NCI-H2196 (cell line): ENCODE data around the gene FITM2.
"Not testable (repeated sequence)": the region's sequence is repeated elsewhere in the genome, so short reads cannot be mapped to it uniquely, and the experiment has no call there.

ENCODE experiments used
- DNase-seq: peaks from one replicate; lab custom pipeline; 2025; ENCODE audit not compliant: unreplicated experiment; lab: John Stamatoyannopoulos, UW

Gene FITM2, protein sequence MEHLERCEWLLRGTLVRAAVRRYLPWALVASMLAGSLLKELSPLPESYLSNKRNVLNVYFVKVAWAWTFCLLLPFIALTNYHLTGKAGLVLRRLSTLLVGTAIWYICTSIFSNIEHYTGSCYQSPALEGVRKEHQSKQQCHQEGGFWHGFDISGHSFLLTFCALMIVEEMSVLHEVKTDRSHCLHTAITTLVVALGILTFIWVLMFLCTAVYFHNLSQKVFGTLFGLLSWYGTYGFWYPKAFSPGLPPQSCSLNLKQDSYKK

GRCh38 chr20:44310664-44311639, at the start of gene FITM2:
Gene FITM2, minus strand, starts transcription at chr20:44311202. Its CDS starts 54 bp downstream, at chr20:44311148.
- peak; percentile 97 for DNase-seq

DNA sequence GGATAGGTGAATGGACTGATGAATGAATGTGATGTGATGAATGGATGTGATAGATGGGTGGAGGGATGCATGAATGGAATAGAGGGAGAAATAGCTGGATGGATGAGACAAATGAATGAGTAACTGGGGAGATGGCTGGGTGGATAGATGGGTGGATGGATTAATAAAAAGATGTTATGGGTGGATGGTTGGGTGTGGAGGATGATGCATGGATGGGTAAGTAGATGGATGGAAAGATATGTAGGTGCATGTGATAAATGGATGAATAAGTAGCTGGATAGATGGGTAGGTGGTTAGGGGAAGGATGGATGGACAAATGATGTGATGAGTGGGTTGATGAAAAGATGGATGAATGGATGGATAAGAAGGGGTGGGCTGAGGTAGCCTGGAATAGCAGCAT, 49.2 kb upstream of the FITM2 start:
- no peak for DNase-seq

DNA sequence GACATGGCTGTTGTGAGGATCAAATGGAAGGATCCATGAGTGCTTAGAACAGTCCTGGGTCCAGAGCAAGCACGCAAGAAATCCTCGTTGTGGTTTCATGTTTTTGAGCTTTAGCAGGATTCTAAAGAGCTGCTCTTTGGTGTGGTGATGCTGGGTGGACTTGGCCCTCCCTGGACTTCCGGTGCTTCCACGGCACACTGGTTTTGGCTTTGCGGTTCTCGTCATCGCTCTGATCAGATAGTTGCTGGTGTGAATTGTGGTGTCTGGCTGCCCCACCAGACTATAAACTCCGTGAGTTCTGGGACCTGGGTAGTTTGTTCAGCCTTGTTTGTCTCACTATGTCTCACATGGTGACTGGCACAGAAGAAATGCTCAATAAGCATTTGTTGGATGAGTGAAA, 47.8 kb upstream of the FITM2 start:
- no peak for DNase-seq

DNA sequence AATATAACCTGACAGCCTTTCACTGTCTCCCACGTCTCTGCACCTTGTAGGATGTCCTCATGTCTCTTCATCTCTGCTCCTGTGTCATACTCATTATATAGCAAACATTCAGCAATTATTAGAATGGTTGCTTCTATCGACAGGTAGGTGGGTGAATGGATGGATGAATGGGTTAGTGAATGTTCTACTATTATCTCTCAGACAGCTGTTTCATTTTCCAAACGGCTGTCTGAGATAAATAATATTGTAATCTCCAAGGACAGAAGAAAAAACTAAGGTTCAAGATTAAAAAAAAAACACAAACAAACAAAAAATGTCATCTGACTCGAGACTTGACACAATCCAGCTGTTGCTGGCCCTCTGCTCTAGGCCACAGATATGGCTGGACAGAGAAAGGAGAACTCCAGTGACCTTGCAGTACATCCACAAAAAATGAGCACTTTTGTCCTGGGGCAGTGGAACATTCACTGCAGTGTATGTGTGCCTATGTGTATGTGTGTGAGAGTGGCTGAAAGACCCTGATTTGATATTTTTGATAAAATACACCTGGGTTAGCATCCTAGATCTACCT, 46.6 kb upstream of the FITM2 start:
- DNase-seq = no peak

DNA sequence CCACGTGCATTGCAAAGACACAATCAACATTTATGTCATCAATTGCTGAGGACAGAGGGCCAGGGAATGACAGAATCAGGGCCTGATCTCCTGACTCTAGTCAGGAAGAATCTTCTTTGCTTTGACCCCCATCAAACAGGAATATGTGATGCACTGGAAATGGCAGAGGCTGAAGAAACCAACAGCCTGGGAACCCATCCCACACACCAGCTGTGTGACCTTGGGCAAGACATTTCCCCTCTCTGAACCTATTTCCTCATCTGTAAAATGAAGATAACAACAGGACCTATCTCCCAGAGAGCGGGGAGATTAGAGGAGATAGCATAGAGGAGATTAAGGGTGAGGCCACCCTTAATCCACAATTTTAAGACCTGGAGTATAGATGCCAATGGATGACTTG, 46.0 kb upstream of the FITM2 start:
- no peak for DNase-seq

GRCh38 chr20:44356353-44356723, 45.3 kb upstream of the FITM2 start:
- no peak for DNase-seq

GRCh38 chr20:44355498-44356352, 44.7 kb upstream of the FITM2 start, which contains the start of gene HNF4A:
Gene HNF4A, plus strand, starts transcription at chr20:44355699. Its CDS starts 106 bp downstream, at chr20:44355805.
- DNase-seq = no peak

- DNase-seq = no peak
Measured at GRCh38 chr20:44354979-44355497, 44.0 kb upstream of the FITM2 start.

- DNase-seq = no peak
Measured at GRCh38 chr20:44350567-44350966, 39.6 kb upstream of the FITM2 start.

GRCh38 chr20:44349349-44349748, 38.3 kb upstream of the FITM2 start:
- DNase-seq = no peak

- DNase-seq = no peak
Measured at GRCh38 chr20:44348168-44348659, 37.2 kb upstream of the FITM2 start.

GRCh38 chr20:44345941-44346340, 34.9 kb upstream of the FITM2 start:
- not testable (repeated sequence) for DNase-seq

DNA sequence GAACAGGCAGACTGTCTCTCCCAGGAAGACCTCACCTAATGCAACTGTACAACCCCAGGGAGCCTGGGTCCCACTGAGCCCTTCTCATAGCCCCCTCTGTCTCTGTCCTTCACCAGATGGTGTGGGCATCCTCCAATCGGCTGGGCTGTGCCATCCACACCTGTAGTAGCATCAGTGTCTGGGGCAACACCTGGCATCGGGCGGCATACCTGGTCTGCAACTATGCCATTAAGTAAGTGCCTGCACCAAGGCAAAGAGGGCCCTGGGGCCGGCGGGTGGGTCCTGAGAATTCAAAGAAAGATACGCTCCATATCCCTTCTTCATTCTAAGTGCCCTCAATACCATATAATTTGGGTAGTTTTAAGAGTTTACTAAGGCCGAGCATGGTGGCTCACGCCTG, 34.1 kb upstream of the FITM2 start:
- no peak for DNase-seq

DNA sequence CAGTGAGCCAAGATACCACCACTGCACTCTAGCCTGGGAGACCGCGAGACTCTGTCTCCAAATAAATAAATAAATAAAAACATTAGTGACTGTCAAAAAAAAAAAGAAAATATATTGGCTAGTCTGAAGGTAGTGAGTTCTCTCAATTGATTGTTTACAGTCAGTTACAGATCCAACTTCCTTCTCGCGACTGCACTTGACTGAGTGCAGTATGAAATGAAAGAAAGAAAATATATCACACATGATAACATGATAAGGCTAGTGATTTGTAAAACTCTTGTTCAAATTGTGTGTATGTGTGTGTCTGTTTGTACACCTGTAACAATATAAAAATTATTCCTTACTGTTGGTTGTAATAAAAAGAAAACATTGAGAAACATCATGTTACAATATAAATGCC, 33.7 kb upstream of the FITM2 start:
- no peak for DNase-seq

- no peak for DNase-seq
Measured at GRCh38 chr20:44343162-44343675, 32.2 kb upstream of the FITM2 start.

- no peak for DNase-seq
Measured at GRCh38 chr20:44342248-44342647, 31.2 kb upstream of the FITM2 start.

GRCh38 chr20:44336725-44337380, 25.9 kb upstream of the FITM2 start, which contains the start of gene R3HDML:
Gene R3HDML, plus strand, starts transcription at chr20:44337043. Its CDS starts 115 bp downstream, at chr20:44337158.
- DNase-seq = no peak

DNA sequence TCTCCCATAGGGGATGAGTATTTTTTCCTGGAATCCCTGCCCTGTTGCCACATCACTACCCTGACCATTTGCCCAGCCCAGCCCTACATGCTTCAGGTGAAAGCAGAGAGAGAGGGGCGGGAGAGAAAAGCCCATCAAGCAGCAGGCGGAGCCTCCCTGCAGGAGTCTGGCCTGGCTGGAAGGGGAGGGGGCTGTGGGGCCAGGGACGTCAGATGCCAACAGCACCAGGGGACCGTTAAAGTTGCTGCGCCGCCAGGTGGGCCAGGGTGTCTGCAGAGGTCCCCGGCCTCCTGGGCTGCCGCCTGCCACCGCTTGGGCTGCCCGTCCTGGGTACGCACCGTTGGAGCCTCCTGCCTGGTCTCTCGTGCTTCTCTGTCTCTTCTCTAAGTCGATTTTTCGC, 25.1 kb upstream of the FITM2 start:
- no peak for DNase-seq

GRCh38 chr20:44335675-44336074, 24.7 kb upstream of the FITM2 start:
- DNase-seq = no peak

- DNase-seq = no peak
Measured at GRCh38 chr20:44334709-44335108, 23.7 kb upstream of the FITM2 start.
